Measurements from ENCODE around the gene TMCC3. TPM values are rescaled to one million over a fixed set of nuclear protein-coding genes. Genes with fewer than 3 reads are reported as not detected.

Gene TMCC3
- total RNA-seq, 1 experiment from 2014 or later = 2.2 TPM

- TF ChIP-seq ZBTB43 (CRISPR knock-in tag; IDR thresholded peaks at IDR 0.05) (no peak), SP1 (CRISPR knock-in tag; conservative IDR thresholded peaks at IDR 0.05) (no peak), E2F4 (CRISPR knock-in tag; IDR thresholded peaks at IDR 0.05; ENCODE audit: borderline replicate concordance, low read depth) (no peak), ZNF396 (CRISPR knock-in tag; IDR thresholded peaks at IDR 0.05; ENCODE audit: borderline replicate concordance) (no peak), CREB1 (CRISPR knock-in tag; IDR thresholded peaks at IDR 0.05) (no peak), FOXJ3 (CRISPR knock-in tag; IDR thresholded peaks at IDR 0.05; ENCODE audit: borderline replicate concordance) (no peak), ETV6 (CRISPR knock-in tag; IDR thresholded peaks at IDR 0.05) (no peak), HMGXB4 (CRISPR knock-in tag; IDR thresholded peaks at IDR 0.05) (no peak)
These were observed 33.3 kb downstream of the TMCC3 start (continued) for GRCh38 chr12:94617101-94617500.

DNA sequence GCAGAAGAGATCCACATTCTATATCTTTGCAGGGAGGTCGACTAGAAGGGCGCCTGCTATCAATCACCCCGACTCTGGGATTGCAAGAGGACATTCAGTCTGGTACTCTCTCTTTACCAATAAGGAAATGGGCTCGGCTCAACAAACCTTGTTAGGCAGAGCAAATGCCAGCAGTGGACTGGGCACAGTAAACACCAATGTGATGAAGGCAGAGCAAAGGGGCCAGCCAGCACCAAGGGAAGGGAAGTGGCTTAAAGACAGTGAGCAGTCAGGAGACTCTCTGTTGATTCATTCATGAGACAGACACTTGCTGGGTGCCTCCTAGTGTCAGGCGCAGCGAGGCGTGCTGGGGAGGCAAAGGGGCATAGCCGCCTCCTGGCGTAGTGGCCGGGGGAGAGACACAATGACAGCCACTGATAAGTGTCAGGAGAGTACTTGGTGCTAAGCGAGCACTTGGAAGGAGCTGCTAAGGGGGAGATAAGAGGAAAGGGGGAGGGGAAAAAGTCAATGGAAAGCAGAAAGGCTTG is 34.1 kb downstream of the TMCC3 start:
- H3K27me3 Mint-ChIP-seq (ENCODE audit: low read depth) = peaks cover 3% of the 10 kb centered on the region; the same call in 1 of the 2 replicates
- CTCF ChIA-PET = interaction anchor here (0.9 kb wide), 1 partner anchor 94 kb away, joined by 3 read pairs; no protein-coding TSS in a partner anchor
- TF ChIP-seq GABPB1 (CRISPR knock-in tag; IDR thresholded peaks at IDR 0.05) = no peak
- TF ChIP-seq, protein P1, sequence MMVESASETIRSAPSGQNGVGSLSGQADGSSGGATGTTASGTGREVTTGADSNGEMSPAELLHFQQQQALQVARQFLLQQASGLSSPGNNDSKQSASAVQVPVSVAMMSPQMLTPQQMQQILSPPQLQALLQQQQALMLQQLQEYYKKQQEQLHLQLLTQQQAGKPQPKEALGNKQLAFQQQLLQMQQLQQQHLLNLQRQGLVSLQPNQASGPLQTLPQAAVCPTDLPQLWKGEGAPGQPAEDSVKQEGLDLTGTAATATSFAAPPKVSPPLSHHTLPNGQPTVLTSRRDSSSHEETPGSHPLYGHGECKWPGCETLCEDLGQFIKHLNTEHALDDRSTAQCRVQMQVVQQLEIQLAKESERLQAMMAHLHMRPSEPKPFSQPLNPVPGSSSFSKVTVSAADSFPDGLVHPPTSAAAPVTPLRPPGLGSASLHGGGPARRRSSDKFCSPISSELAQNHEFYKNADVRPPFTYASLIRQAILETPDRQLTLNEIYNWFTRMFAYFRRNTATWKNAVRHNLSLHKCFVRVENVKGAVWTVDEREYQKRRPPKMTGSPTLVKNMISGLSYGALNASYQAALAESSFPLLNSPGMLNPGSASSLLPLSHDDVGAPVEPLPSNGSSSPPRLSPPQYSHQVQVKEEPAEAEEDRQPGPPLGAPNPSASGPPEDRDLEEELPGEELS (CRISPR knock-in tag; IDR thresholded peaks at IDR 0.05) = no peak
- TF ChIP-seq, protein P2, sequence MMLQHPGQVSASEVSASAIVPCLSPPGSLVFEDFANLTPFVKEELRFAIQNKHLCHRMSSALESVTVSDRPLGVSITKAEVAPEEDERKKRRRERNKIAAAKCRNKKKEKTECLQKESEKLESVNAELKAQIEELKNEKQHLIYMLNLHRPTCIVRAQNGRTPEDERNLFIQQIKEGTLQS (CRISPR knock-in tag; conservative IDR thresholded peaks at IDR 0.05) = no peak
- TF ChIP-seq, protein P3, sequence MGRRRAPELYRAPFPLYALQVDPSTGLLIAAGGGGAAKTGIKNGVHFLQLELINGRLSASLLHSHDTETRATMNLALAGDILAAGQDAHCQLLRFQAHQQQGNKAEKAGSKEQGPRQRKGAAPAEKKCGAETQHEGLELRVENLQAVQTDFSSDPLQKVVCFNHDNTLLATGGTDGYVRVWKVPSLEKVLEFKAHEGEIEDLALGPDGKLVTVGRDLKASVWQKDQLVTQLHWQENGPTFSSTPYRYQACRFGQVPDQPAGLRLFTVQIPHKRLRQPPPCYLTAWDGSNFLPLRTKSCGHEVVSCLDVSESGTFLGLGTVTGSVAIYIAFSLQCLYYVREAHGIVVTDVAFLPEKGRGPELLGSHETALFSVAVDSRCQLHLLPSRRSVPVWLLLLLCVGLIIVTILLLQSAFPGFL (CRISPR knock-in tag; IDR thresholded peaks at IDR 0.05; ENCODE audit: borderline replicate concordance) = no peak
- no peak for TF ChIP-seq GRHL2 (CRISPR knock-in tag; IDR thresholded peaks at IDR 0.05; ENCODE audit: insufficient replicate concordance, severe bottlenecking)
- no peak for TF ChIP-seq SMAD3 (CRISPR knock-in tag; IDR thresholded peaks at IDR 0.05; ENCODE audit: borderline replicate concordance)
- TF ChIP-seq, protein P4, sequence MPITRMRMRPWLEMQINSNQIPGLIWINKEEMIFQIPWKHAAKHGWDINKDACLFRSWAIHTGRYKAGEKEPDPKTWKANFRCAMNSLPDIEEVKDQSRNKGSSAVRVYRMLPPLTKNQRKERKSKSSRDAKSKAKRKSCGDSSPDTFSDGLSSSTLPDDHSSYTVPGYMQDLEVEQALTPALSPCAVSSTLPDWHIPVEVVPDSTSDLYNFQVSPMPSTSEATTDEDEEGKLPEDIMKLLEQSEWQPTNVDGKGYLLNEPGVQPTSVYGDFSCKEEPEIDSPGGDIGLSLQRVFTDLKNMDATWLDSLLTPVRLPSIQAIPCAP (CRISPR knock-in tag; IDR thresholded peaks at IDR 0.05) = no peak
- no peak for TF ChIP-seq NFATC4 (CRISPR knock-in tag; IDR thresholded peaks at IDR 0.05)
- TF ChIP-seq, protein P5, sequence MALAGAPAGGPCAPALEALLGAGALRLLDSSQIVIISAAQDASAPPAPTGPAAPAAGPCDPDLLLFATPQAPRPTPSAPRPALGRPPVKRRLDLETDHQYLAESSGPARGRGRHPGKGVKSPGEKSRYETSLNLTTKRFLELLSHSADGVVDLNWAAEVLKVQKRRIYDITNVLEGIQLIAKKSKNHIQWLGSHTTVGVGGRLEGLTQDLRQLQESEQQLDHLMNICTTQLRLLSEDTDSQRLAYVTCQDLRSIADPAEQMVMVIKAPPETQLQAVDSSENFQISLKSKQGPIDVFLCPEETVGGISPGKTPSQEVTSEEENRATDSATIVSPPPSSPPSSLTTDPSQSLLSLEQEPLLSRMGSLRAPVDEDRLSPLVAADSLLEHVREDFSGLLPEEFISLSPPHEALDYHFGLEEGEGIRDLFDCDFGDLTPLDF (CRISPR knock-in tag; IDR thresholded peaks at IDR 0.05) = no peak
- no peak for TF ChIP-seq ESRRA (CRISPR knock-in tag; IDR thresholded peaks at IDR 0.05; ENCODE audit: borderline replicate concordance)
- TF ChIP-seq NFE2L1 (CRISPR knock-in tag; IDR thresholded peaks at IDR 0.05) = no peak
- TF ChIP-seq TP53 (CRISPR knock-in tag; IDR thresholded peaks at IDR 0.05) = no peak
- TF ChIP-seq ZNF317 (CRISPR knock-in tag; IDR thresholded peaks at IDR 0.05; ENCODE audit: borderline replicate concordance, low read depth) = no peak
- no peak for TF ChIP-seq ZNF671 (CRISPR knock-in tag; IDR thresholded peaks at IDR 0.05)
- no peak for TF ChIP-seq OVOL2 (CRISPR knock-in tag; IDR thresholded peaks at IDR 0.05; ENCODE audit: borderline replicate concordance)
- TF ChIP-seq ZNF263 (CRISPR knock-in tag; IDR thresholded peaks at IDR 0.05; ENCODE audit: low read depth) = no peak
- TF ChIP-seq ELF4 (CRISPR knock-in tag; IDR thresholded peaks at IDR 0.05; ENCODE audit: low read depth) = no peak

More for the DNA sequence above, 34.1 kb downstream of the TMCC3 start:
- Mint-ChIP-seq H3K27ac (no peak overlapping the region), H3K4me1 (peaks cover 3% of the 10 kb centered on the region; the same call in 1 of the 2 replicates), H3K9me3 (no peaks in the 10 kb centered on the region), H3K4me3 (no peak overlapping the region), H3K36me3 (no peaks in the 10 kb centered on the region)
- POLR2A ChIA-PET = no interaction called here
- ATAC-seq (peak; percentile 44), DNase-seq (ENCODE audit: low spot score) (no peak)
